ENCODE data around the gene KCNT2. TPM values are rescaled to one million over a fixed set of nuclear protein-coding genes. Genes with fewer than 3 reads are reported as not detected.

KCNT2 gene
- total and polyA plus RNA-seq, 4 donors: 1.7 to 11.2 (median 6.8) TPM

DNA sequence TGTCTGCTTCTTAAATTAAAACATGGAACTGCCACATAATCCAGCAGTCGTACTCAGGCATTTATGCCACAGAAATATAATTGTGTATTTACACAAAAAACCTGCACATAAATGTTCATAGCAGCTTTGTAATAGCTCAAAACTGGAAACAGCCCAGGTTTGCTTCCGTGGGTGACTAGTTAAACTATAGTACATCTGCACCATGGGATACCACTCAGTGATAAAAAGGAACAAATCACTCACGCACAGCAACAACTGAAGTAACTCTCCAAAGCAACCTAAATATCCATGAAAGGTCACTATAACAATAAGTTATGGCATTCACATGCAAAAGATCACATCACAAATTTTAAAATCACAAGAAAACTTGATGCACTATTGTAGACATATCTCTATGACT lies 64.4 kb downstream of the KCNT2 start:
- Histone ChIP-seq H3K27ac (ENCODE audit: low read depth in 1 of 2, low read length in 2 of 2) (no peak overlapping the region), H3K4me1 (ENCODE audit: control insufficient read depth in 4 of 4, insufficient read depth in 4 of 4, low read length in 3 of 4) (peaks cover 0 to 19% (median 2%) of the 10 kb centered on the region in 4 donors), H3K9ac (ENCODE audit: low read depth in 1 of 2, low read length in 2 of 2) (no peak overlapping the region), H3K36me3 (ENCODE audit: control insufficient read depth in 4 of 4, insufficient read depth in 3 of 4, low read depth in 1 of 4, low read length in 3 of 4) (no peaks in the 10 kb centered on the region), H3K27me3 (ENCODE audit: control insufficient read depth in 4 of 4, insufficient read depth in 4 of 4, low read length in 3 of 4) (no peaks in the 10 kb centered on the region), H3K4me3 (ENCODE audit: low read depth in 1 of 3, low read length in 3 of 3) (no peak overlapping the region), H3K9me3 (ENCODE audit: control insufficient read depth in 4 of 4, low read length in 3 of 4) (no peaks in the 10 kb centered on the region)
- 86% methylated on average over 3 of the region's 3 CpGs for WGBS
- no peak for DNase-seq (ENCODE audit: low spot score)
- TF ChIP-seq FOXA1 (IDR thresholded peaks at IDR 0.05) (no peak), RAD21 (IDR thresholded peaks at IDR 0.05) (no peak), JUND (IDR thresholded peaks at IDR 0.05) (no peak), EGR1 (IDR thresholded peaks at IDR 0.05; ENCODE audit: low read depth in 2 of 2) (no peak), HNF4G (IDR thresholded peaks at IDR 0.05) (no peak), RXRA (IDR thresholded peaks at IDR 0.05) (no peak), NR2F2 (IDR thresholded peaks at IDR 0.05) (no peak)
- TF ChIP-seq, protein P1, sequence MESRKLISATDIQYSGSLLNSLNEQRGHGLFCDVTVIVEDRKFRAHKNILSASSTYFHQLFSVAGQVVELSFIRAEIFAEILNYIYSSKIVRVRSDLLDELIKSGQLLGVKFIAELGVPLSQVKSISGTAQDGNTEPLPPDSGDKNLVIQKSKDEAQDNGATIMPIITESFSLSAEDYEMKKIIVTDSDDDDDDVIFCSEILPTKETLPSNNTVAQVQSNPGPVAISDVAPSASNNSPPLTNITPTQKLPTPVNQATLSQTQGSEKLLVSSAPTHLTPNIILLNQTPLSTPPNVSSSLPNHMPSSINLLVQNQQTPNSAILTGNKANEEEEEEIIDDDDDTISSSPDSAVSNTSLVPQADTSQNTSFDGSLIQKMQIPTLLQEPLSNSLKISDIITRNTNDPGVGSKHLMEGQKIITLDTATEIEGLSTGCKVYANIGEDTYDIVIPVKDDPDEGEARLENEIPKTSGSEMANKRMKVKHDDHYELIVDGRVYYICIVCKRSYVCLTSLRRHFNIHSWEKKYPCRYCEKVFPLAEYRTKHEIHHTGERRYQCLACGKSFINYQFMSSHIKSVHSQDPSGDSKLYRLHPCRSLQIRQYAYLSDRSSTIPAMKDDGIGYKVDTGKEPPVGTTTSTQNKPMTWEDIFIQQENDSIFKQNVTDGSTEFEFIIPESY (IDR thresholded peaks at IDR 0.05): no peak
- TF ChIP-seq, protein P2, sequence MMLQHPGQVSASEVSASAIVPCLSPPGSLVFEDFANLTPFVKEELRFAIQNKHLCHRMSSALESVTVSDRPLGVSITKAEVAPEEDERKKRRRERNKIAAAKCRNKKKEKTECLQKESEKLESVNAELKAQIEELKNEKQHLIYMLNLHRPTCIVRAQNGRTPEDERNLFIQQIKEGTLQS (IDR thresholded peaks at IDR 0.05): no peak
- TF ChIP-seq, protein P3, sequence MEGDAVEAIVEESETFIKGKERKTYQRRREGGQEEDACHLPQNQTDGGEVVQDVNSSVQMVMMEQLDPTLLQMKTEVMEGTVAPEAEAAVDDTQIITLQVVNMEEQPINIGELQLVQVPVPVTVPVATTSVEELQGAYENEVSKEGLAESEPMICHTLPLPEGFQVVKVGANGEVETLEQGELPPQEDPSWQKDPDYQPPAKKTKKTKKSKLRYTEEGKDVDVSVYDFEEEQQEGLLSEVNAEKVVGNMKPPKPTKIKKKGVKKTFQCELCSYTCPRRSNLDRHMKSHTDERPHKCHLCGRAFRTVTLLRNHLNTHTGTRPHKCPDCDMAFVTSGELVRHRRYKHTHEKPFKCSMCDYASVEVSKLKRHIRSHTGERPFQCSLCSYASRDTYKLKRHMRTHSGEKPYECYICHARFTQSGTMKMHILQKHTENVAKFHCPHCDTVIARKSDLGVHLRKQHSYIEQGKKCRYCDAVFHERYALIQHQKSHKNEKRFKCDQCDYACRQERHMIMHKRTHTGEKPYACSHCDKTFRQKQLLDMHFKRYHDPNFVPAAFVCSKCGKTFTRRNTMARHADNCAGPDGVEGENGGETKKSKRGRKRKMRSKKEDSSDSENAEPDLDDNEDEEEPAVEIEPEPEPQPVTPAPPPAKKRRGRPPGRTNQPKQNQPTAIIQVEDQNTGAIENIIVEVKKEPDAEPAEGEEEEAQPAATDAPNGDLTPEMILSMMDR (IDR thresholded peaks at IDR 0.05; ENCODE audit: low read depth, low read length, missing input control): no peak
- TF ChIP-seq, protein P4, sequence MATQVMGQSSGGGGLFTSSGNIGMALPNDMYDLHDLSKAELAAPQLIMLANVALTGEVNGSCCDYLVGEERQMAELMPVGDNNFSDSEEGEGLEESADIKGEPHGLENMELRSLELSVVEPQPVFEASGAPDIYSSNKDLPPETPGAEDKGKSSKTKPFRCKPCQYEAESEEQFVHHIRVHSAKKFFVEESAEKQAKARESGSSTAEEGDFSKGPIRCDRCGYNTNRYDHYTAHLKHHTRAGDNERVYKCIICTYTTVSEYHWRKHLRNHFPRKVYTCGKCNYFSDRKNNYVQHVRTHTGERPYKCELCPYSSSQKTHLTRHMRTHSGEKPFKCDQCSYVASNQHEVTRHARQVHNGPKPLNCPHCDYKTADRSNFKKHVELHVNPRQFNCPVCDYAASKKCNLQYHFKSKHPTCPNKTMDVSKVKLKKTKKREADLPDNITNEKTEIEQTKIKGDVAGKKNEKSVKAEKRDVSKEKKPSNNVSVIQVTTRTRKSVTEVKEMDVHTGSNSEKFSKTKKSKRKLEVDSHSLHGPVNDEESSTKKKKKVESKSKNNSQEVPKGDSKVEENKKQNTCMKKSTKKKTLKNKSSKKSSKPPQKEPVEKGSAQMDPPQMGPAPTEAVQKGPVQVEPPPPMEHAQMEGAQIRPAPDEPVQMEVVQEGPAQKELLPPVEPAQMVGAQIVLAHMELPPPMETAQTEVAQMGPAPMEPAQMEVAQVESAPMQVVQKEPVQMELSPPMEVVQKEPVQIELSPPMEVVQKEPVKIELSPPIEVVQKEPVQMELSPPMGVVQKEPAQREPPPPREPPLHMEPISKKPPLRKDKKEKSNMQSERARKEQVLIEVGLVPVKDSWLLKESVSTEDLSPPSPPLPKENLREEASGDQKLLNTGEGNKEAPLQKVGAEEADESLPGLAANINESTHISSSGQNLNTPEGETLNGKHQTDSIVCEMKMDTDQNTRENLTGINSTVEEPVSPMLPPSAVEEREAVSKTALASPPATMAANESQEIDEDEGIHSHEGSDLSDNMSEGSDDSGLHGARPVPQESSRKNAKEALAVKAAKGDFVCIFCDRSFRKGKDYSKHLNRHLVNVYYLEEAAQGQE (IDR thresholded peaks at IDR 0.05): no peak

DNA sequence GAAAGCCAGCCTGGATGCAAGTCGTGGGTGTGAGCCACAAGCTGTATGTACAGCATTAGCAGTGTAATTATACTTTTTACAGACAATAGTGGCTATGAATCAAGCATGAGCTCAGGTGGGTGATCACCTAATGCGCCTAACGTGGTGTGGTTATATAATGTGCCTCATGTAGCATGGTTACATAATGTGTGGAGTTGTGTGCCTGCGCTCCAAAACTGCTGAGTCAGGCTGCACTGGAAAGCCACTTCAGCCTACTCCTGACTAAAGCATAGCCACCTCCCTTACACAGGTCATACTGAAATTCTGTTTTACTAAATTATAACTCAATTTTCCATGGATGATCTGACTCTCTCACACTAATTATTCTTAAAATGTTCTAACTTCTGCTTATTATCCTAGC lies 69.8 kb downstream of the KCNT2 start:
- Histone ChIP-seq H3K27ac (ENCODE audit: low read depth in 1 of 2, low read length in 2 of 2) (no peak overlapping the region), H3K9me3 (ENCODE audit: control insufficient read depth in 4 of 4, low read length in 3 of 4) (peaks cover 0 to 6% (median 0%) of the 10 kb centered on the region in 4 donors), H3K36me3 (ENCODE audit: control insufficient read depth in 4 of 4, insufficient read depth in 3 of 4, low read depth in 1 of 4, low read length in 3 of 4) (peaks cover 0 to 2% (median 0%) of the 10 kb centered on the region in 4 donors), H3K4me3 (ENCODE audit: low read depth in 1 of 3, low read length in 3 of 3) (no peak overlapping the region), H3K4me1 (ENCODE audit: control insufficient read depth in 4 of 4, insufficient read depth in 4 of 4, low read length in 3 of 4) (peaks cover 0 to 5% (median under 1%) of the 10 kb centered on the region in 4 donors), H3K27me3 (ENCODE audit: control insufficient read depth in 4 of 4, insufficient read depth in 4 of 4, low read length in 3 of 4) (no peaks in the 10 kb centered on the region), H3K9ac (ENCODE audit: low read depth in 1 of 2, low read length in 2 of 2) (no peak overlapping the region)
- DNase-seq (ENCODE audit: low spot score): no peak
- TF ChIP-seq HNF4G (IDR thresholded peaks at IDR 0.05) (no peak), NR2F2 (IDR thresholded peaks at IDR 0.05) (no peak), FOXA2 (IDR thresholded peaks at IDR 0.05) (no peak), HNF4A (conservative IDR thresholded peaks at IDR 0.05) (no peak), FOXA1 (IDR thresholded peaks at IDR 0.05) (no peak)
- TF ChIP-seq, protein P1 (IDR thresholded peaks at IDR 0.05): no peak
- 81% methylated on average over 4 of the region's 4 CpGs for WGBS

Data from liver (tissue), 9 donors.